Activated CD8-positive, alpha-beta T cell treated with anti-CD3 and anti-CD28 coated beads for 36 hours (primary cell): Measurements from ENCODE around the gene LPCAT1. TPM values are rescaled to one million over a fixed set of nuclear protein-coding genes. Genes with fewer than 3 reads are reported as not detected.

ENCODE experiments used
- ATAC-seq: fragments of 200-7000 bp; cut with Tn5 transposase; one replicate; pipeline ENCODE4 v1.10.0; 2021; ENCODE audit warnings: mild to moderate bottlenecking, moderate library complexity
- CTCF ChIA-PET: fragments of 350-600 bp; sonication (Branson Sonifier 250); formaldehyde crosslinking; loops from one replicate; lab custom pipeline; 2021; ENCODE audit warnings: antibody characterized with exemption; lab: Charles Lee
- POLR2A ChIA-PET: fragments of 350-600 bp; sonication (Branson Sonifier 250); formaldehyde crosslinking; loops from one replicate; lab custom pipeline; 2021; ENCODE audit warnings: antibody characterized with exemption; lab: Charles Lee
- DNase-seq: peaks from one replicate; pipeline ENCODE4 v3.0.0-alpha.2; 2020
- H3K27ac Mint-ChIP-seq: one replicate; pipeline ENCODE4 v1.8.0; 2021; ENCODE audit warnings: mild to moderate bottlenecking, mixed read lengths
- H3K27me3 Mint-ChIP-seq: one replicate; pipeline ENCODE4 v1.8.0; 2021; ENCODE audit warnings: mixed read lengths
- H3K36me3 Mint-ChIP-seq: one replicate; pipeline ENCODE4 v1.8.0; 2021; ENCODE audit warnings: low read depth, mixed read lengths
- H3K4me1 Mint-ChIP-seq: one replicate; pipeline ENCODE4 v1.8.0; 2021; ENCODE audit warnings: low read depth, mixed read lengths
- H3K4me3 Mint-ChIP-seq: one replicate; pipeline ENCODE4 v1.8.0; 2021; ENCODE audit warnings: mild to moderate bottlenecking, moderate library complexity, mixed read lengths
- H3K9me3 Mint-ChIP-seq: one replicate; pipeline ENCODE4 v1.8.0; 2021; ENCODE audit warnings: mixed read lengths
- CTCF ChIP-seq: fragments of 200-600 bp; IDR thresholded peaks from one replicate; pipeline ENCODE4 v1.8.0; 2022; ENCODE audit warnings: antibody characterized with exemption, mild to moderate bottlenecking
- intact Hi-C: fragments of 100-400 bp; cut with micrococcal nuclease; formaldehyde crosslinking; loops from one replicate; pipeline ENCODE4 v1.10.0; 2022
- total RNA-seq, 2 experiments: library from RNA; stranded (reverse); gene quantifications; one replicate each; pipeline ENCODE4 v1.2.3, GENCODE V29; 2021

LPCAT1 gene
- total RNA-seq, 2 experiments from 2014 or later, result 37.2 to 43.6 TPM

- ATAC-seq, result no peak
- Mint-ChIP-seq H3K9me3 (no peaks in the 10 kb centered on the region), H3K27ac (no peak overlapping the region), H3K4me3 (no peak overlapping the region), H3K36me3 (no peaks in the 10 kb centered on the region), H3K4me1 (no peaks in the 10 kb centered on the region), H3K27me3 (no peaks in the 10 kb centered on the region)
- intact Hi-C loops, result no loop called here
- CTCF ChIA-PET, result no interaction called here
- TF ChIP-seq CTCF, result no peak
- DNase-seq, result no peak
- POLR2A ChIA-PET, result no interaction called here
Observed at GRCh38 chr5:1549475-1550030, 25.8 kb upstream of the LPCAT1 start.

GRCh38 chr5:1548702-1549474 lies 25.1 kb upstream of the LPCAT1 start:
- ATAC-seq, result no peak
- H3K36me3 Mint-ChIP-seq, result no peaks in the 10 kb centered on the region
- no peak overlapping the region for H3K27ac Mint-ChIP-seq
- POLR2A ChIA-PET, result no interaction called here
- intact Hi-C loops, result no loop called here
- H3K4me3 Mint-ChIP-seq, result no peak overlapping the region
- no peaks in the 10 kb centered on the region for H3K9me3 Mint-ChIP-seq
- TF ChIP-seq CTCF, result no peak
- H3K4me1 Mint-ChIP-seq, result no peaks in the 10 kb centered on the region
- CTCF ChIA-PET, result no interaction called here
- H3K27me3 Mint-ChIP-seq, result no peaks in the 10 kb centered on the region
- no peak for DNase-seq

- DNase-seq (no peak), ATAC-seq (no peak)
- Mint-ChIP-seq H3K36me3 (no peaks in the 10 kb centered on the region), H3K27me3 (no peaks in the 10 kb centered on the region), H3K9me3 (no peaks in the 10 kb centered on the region), H3K27ac (no peak overlapping the region), H3K4me3 (no peak overlapping the region), H3K4me1 (no peaks in the 10 kb centered on the region)
- intact Hi-C loops, result no loop called here
- TF ChIP-seq CTCF, result no peak
- POLR2A ChIA-PET, result interaction anchor here (0.9 kb wide), 1 partner anchor 34 kb away, joined by 3 read pairs; no protein-coding TSS in a partner anchor
- CTCF ChIA-PET, result no interaction called here
Observed at GRCh38 chr5:1547655-1548054, 23.9 kb upstream of the LPCAT1 start.

GRCh38 chr5:1547236-1547635 lies 23.5 kb upstream of the LPCAT1 start:
- CTCF ChIA-PET, result no interaction called here
- Mint-ChIP-seq H3K4me1 (no peaks in the 10 kb centered on the region), H3K4me3 (no peak overlapping the region), H3K27ac (no peak overlapping the region), H3K27me3 (no peaks in the 10 kb centered on the region), H3K36me3 (no peaks in the 10 kb centered on the region), H3K9me3 (no peaks in the 10 kb centered on the region)
- intact Hi-C loops, result no loop called here
- POLR2A ChIA-PET, result interaction anchor here (0.9 kb wide), 1 partner anchor 34 kb away, joined by 3 read pairs; no protein-coding TSS in a partner anchor
- no peak for ATAC-seq
- no peak for DNase-seq
- no peak for TF ChIP-seq CTCF

GRCh38 chr5:1546556-1546955 lies 22.8 kb upstream of the LPCAT1 start:
- Mint-ChIP-seq H3K27ac (no peak overlapping the region), H3K36me3 (no peaks in the 10 kb centered on the region), H3K4me3 (no peak overlapping the region), H3K4me1 (no peaks in the 10 kb centered on the region), H3K9me3 (no peaks in the 10 kb centered on the region), H3K27me3 (no peaks in the 10 kb centered on the region)
- ATAC-seq, result no peak
- intact Hi-C loops, result no loop called here
- DNase-seq, result no peak
- ChIA-PET CTCF (no interaction called here), POLR2A (no interaction called here)
- TF ChIP-seq CTCF, result no peak
